ENCODE data around the gene PDZD2.
"Not testable (repeated sequence)": the region's sequence is repeated elsewhere in the genome, so short reads cannot be mapped to it uniquely, and the experiment has no call there.

Gene PDZD2

GRCh38 chr5:31698673-31699072 is 59.7 kb downstream of the PDZD2 start:
- DNase-seq = no peak

- DNase-seq = no peak
Observed at GRCh38 chr5:31701642-31702299, 62.8 kb downstream of the PDZD2 start.

GRCh38 chr5:31702712-31703111 is 63.8 kb downstream of the PDZD2 start:
- no peak for DNase-seq

GRCh38 chr5:31703757-31704156 is 64.8 kb downstream of the PDZD2 start:
- DNase-seq = no peak

- DNase-seq = no peak
Observed at GRCh38 chr5:31706186-31706585, 67.3 kb downstream of the PDZD2 start.

- DNase-seq = no peak
Observed at GRCh38 chr5:31707329-31707728, 68.4 kb downstream of the PDZD2 start.

- no peak for DNase-seq
Observed at GRCh38 chr5:31708089-31708488, 69.2 kb downstream of the PDZD2 start.

GRCh38 chr5:31711363-31711762 is 72.4 kb downstream of the PDZD2 start:
- DNase-seq = no peak

GRCh38 chr5:31711935-31712592 is 73.1 kb downstream of the PDZD2 start:
- no peak for DNase-seq

GRCh38 chr5:31717561-31717960 is 78.6 kb downstream of the PDZD2 start:
- DNase-seq = no peak

- no peak for DNase-seq
Observed at GRCh38 chr5:31720004-31720403, 81.1 kb downstream of the PDZD2 start.

- no peak for DNase-seq
Observed at GRCh38 chr5:31720811-31721345, 81.9 kb downstream of the PDZD2 start.

- no peak for DNase-seq
Observed at GRCh38 chr5:31722111-31722510, 83.2 kb downstream of the PDZD2 start.

GRCh38 chr5:31725996-31726395 is 87.1 kb downstream of the PDZD2 start:
- DNase-seq = no peak

- no peak for DNase-seq
Observed at GRCh38 chr5:31726952-31727351, 88.0 kb downstream of the PDZD2 start.

GRCh38 chr5:31728039-31728438 is 89.1 kb downstream of the PDZD2 start:
- no peak for DNase-seq

- DNase-seq = not testable (repeated sequence)
Observed at GRCh38 chr5:31728806-31729205, 89.9 kb downstream of the PDZD2 start.

GRCh38 chr5:31730139-31730538 is 91.2 kb downstream of the PDZD2 start:
- DNase-seq = no peak

- peak; percentile 17 for DNase-seq
Observed at GRCh38 chr5:31731016-31731415, 92.1 kb downstream of the PDZD2 start.

GRCh38 chr5:31731710-31732301 is 92.9 kb downstream of the PDZD2 start:
- DNase-seq = no peak

- DNase-seq = not testable (repeated sequence)
Observed at GRCh38 chr5:31732821-31733220, 93.9 kb downstream of the PDZD2 start.

- no peak for DNase-seq
Observed at GRCh38 chr5:31733371-31733770, 94.4 kb downstream of the PDZD2 start.

GRCh38 chr5:31736127-31736526 is 97.2 kb downstream of the PDZD2 start:
- no peak for DNase-seq

- DNase-seq = no peak
Observed at GRCh38 chr5:31738199-31738598, 99.3 kb downstream of the PDZD2 start.
